Head of caudate nucleus (tissue), 42 donors: ENCODE results near the gene RAB14.
"Not testable (repeated sequence)": the region's sequence is repeated elsewhere in the genome, so short reads cannot be mapped to it uniquely, and the experiment has no call there.

Source experiments
- DNase-seq, 42 donors: peaks; one replicate each; pipeline versions ENCODE4 v3.0.0 to v3.0.0-alpha.2; 2020 to 2021; ENCODE audit warnings: mixed read lengths in 7 of 42
- intact Hi-C: fragments of 100-400 bp; cut with DNase I; formaldehyde crosslinking; loops from one replicate; pipeline ENCODE4 v1.15.0; 2022

Gene RAB14

DNA sequence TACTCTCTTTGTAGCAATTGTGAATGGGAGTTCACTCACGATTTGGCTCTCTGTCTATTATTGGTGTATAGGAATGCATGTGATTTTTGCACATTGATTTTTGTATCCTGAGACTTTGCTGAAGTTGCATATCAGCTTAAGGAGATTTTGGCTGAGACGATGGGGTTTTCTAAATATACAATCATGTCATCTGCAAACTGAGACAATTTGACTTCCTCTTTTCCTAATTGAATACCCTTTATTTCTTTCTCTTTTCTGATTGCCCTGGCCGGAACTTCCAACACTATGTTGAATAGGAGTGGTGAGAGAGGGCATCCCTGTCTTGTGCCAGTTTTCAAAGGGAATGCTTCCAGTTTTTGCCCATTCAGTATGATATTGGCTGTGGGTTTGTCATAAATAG lies 72.3 kb downstream of the RAB14 start:
- DNase-seq, intact Hi-C loops: not testable (repeated sequence)
